Vagina (tissue), 2 donors: ENCODE results near the gene MAT2B.

Experiments
- CTCF ChIP-seq, 3 experiments: fragments of 450-650 bp in 2 of 3; fragments of 200-600 bp in 1 of 3; sonication (generic) in 1 of 3; IDR thresholded peaks; one replicate each; pipeline ENCODE4 v1.5.1; 2017 to 2019; ENCODE audit warnings: antibody characterized with exemption in 3 of 3, mild to moderate bottlenecking in 2 of 3, moderate library complexity in 2 of 3
- POLR2A ChIP-seq, 2 donors: fragments of 450-650 bp; IDR thresholded peaks; one replicate each; pipeline ENCODE4 v1.6.1; 2017; ENCODE audit warnings: antibody characterized with exemption in 2 of 2, mild to moderate bottlenecking in 2 of 2, moderate library complexity in 2 of 2

- TF ChIP-seq CTCF (IDR thresholded peaks at IDR 0.05) (no peak), POLR2A (IDR thresholded peaks at IDR 0.05) (no peak)
Observed at GRCh38 chr5:163458778-163459385, 46.5 kb upstream of the MAT2B start.
